Neural progenitor cell (in vitro differentiated cells): ENCODE data around the gene DEPDC4.

Experiments used
- EZH2phosphoT487 ChIP-seq: fragments of 200-600 bp; sonication (generic); IDR thresholded peaks from 2 replicates; pipeline ENCODE4 v1.6.1; 2017; ENCODE audit warnings: antibody characterized with exemption
- TF ChIP-seq, protein P1 (sequence below): fragments of 200-600 bp; sonication (generic); IDR thresholded peaks from 2 replicates; pipeline ENCODE4 v1.5.1; 2017; ENCODE audit warnings: antibody characterized with exemption, mild to moderate bottlenecking

DNA sequence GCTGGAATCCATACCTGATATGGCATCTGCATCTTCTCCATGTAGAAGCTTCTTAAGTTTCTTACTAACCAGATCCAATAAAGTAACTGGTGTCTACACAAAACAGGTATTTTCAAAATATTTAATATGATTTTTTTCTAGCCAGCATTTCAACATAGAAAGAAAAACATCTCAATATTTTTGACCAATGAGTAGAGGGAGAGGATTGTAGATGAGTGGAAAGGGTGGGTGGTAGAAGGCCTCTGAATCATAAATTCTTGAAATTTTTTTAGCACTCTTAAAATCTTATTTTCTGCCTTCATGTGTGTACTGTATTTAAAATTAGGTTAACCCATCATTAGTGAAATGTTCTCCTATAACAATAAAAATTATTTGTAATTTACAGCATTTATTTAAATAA lies 18.0 kb downstream of the DEPDC4 start:
- TF ChIP-seq, protein P1, sequence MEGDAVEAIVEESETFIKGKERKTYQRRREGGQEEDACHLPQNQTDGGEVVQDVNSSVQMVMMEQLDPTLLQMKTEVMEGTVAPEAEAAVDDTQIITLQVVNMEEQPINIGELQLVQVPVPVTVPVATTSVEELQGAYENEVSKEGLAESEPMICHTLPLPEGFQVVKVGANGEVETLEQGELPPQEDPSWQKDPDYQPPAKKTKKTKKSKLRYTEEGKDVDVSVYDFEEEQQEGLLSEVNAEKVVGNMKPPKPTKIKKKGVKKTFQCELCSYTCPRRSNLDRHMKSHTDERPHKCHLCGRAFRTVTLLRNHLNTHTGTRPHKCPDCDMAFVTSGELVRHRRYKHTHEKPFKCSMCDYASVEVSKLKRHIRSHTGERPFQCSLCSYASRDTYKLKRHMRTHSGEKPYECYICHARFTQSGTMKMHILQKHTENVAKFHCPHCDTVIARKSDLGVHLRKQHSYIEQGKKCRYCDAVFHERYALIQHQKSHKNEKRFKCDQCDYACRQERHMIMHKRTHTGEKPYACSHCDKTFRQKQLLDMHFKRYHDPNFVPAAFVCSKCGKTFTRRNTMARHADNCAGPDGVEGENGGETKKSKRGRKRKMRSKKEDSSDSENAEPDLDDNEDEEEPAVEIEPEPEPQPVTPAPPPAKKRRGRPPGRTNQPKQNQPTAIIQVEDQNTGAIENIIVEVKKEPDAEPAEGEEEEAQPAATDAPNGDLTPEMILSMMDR, result no peak
- no peak for TF ChIP-seq EZH2phosphoT487
